CD4-positive, alpha-beta T cell (primary cell): ENCODE measurements around the gene NAALADL1. TPM values are rescaled to one million over a fixed set of nuclear protein-coding genes. Genes with fewer than 3 reads are reported as not detected.

Source experiments
- ATAC-seq: fragments of 200-7000 bp; cut with Tn5 transposase; one replicate; pipeline ENCODE4 v1.10.0; 2022; ENCODE audit warnings: mild to moderate bottlenecking; ENCODE audit not compliant: poor library complexity
- CTCF ChIA-PET: fragments of 350-600 bp; sonication (Branson Sonifier 250); formaldehyde crosslinking; loops from one replicate; lab custom pipeline; 2021; ENCODE audit warnings: antibody characterized with exemption, inconsistent platforms; lab: Charles Lee
- POLR2A ChIA-PET: fragments of 350-600 bp; sonication (Branson Sonifier 250); formaldehyde crosslinking; loops from one replicate; lab custom pipeline; 2021; ENCODE audit warnings: antibody characterized with exemption, inconsistent platforms; lab: Charles Lee
- DNase-seq, 14 experiments: peaks; one replicate each; pipeline ENCODE4 v3.0.0-alpha.2; 2013 to 2020; ENCODE audit warnings: mixed read lengths in 2 of 14
- H3K27ac ChIP-seq, 2 donors: one replicate each; pipeline versions ENCODE4 v1.5.1 to v1.7.0; 2013; ENCODE audit warnings: low read length in 2 of 2, low read depth in 1 of 2, mild to moderate bottlenecking in 1 of 2
- H3K27me3 ChIP-seq, 2 experiments: 1 replicate in 1 of 2; 2 replicates in 1 of 2; pipeline versions ENCODE4 v1.6.1 to v1.7.0; 2013; ENCODE audit warnings: low read length in 2 of 2, control low read depth in 1 of 2, mild to moderate bottlenecking in 1 of 2, moderate library complexity in 1 of 2; ENCODE audit not compliant: insufficient read depth in 2 of 2, control insufficient read depth in 1 of 2
- H3K36me3 ChIP-seq: one replicate; pipeline ENCODE4 v1.6.1; 2013; ENCODE audit warnings: low read length, control low read depth; ENCODE audit not compliant: insufficient read depth
- H3K4me1 ChIP-seq: one replicate; pipeline ENCODE4 v1.6.1; 2013; ENCODE audit warnings: low read length, control low read depth; ENCODE audit not compliant: insufficient read depth
- H3K4me3 ChIP-seq: one replicate; pipeline ENCODE4 v1.5.1; 2013; ENCODE audit warnings: mild to moderate bottlenecking, low read length, moderate library complexity
- H3K9me3 ChIP-seq, 2 experiments: 1 replicate in 1 of 2; 2 replicates in 1 of 2; pipeline versions ENCODE4 v1.6.1 to v1.7.0; 2013; ENCODE audit warnings: low read length in 2 of 2, mild to moderate bottlenecking in 2 of 2, control low read depth in 1 of 2, moderate library complexity in 1 of 2; ENCODE audit not compliant: control insufficient read depth in 1 of 2, insufficient read depth in 1 of 2
- H3K27ac Mint-ChIP-seq: one replicate; pipeline ENCODE4 v1.8.0; 2020; ENCODE audit warnings: mixed read lengths
- H3K27me3 Mint-ChIP-seq: one replicate; pipeline ENCODE4 v1.8.0; 2021; ENCODE audit warnings: mixed read lengths
- H3K36me3 Mint-ChIP-seq: one replicate; pipeline ENCODE4 v1.8.0; 2021; ENCODE audit warnings: low read depth, mixed read lengths
- H3K4me1 Mint-ChIP-seq: one replicate; pipeline ENCODE4 v1.8.0; 2021; ENCODE audit warnings: low read depth, mixed read lengths
- H3K4me3 Mint-ChIP-seq: one replicate; pipeline ENCODE4 v1.8.0; 2020; ENCODE audit warnings: mild to moderate bottlenecking, mixed read lengths
- H3K9me3 Mint-ChIP-seq: one replicate; pipeline ENCODE4 v1.8.0; 2020; ENCODE audit warnings: mixed read lengths
- intact Hi-C, 2 experiments: fragments of 100-400 bp; cut with DNase I in 1 of 2; cut with micrococcal nuclease in 1 of 2; formaldehyde crosslinking; loops; one replicate each; pipeline versions ENCODE4 v1.15.1 to v1.9.0; 2023 to 2025; cut with DNase I, micrococcal nuclease
- polyA plus RNA-seq, 2 donors: library from polyadenylated mRNA; unstranded; fragments of 120-200 nt; gene quantifications; one replicate each; pipeline ENCODE4 v1.2.1, GENCODE V29; 2013
- total RNA-seq, 174 experiments: library from RNA in 2 of 174; stranded (reverse) in 2 of 174; gene quantifications; one replicate each; pipeline ENCODE4 v1.2.3 and lab custom pipeline; 2021 to 2026
- TF ChIP-seq, protein P1 (sequence below): fragments of 200-600 bp; IDR thresholded peaks from one replicate; pipeline ENCODE4 v1.8.0; 2022; ENCODE audit warnings: antibody characterized with exemption, mild to moderate bottlenecking

Gene NAALADL1, protein sequence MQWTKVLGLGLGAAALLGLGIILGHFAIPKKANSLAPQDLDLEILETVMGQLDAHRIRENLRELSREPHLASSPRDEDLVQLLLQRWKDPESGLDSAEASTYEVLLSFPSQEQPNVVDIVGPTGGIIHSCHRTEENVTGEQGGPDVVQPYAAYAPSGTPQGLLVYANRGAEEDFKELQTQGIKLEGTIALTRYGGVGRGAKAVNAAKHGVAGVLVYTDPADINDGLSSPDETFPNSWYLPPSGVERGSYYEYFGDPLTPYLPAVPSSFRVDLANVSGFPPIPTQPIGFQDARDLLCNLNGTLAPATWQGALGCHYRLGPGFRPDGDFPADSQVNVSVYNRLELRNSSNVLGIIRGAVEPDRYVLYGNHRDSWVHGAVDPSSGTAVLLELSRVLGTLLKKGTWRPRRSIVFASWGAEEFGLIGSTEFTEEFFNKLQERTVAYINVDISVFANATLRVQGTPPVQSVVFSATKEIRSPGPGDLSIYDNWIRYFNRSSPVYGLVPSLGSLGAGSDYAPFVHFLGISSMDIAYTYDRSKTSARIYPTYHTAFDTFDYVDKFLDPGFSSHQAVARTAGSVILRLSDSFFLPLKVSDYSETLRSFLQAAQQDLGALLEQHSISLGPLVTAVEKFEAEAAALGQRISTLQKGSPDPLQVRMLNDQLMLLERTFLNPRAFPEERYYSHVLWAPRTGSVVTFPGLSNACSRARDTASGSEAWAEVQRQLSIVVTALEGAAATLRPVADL
- 1 to 10 TPM; 7.7 to 9.2 TPM for total RNA-seq
- polyA plus RNA-seq (2013, experiment 1 of 2), result 21.1 TPM
- polyA plus RNA-seq (2013, experiment 2 of 2), result 14.1 TPM
- total RNA-seq (lab: John Stamatoyannopoulos, UW), result 0.97 to 18.6 (median 5.4) reads per million in 172 experiments

DNA sequence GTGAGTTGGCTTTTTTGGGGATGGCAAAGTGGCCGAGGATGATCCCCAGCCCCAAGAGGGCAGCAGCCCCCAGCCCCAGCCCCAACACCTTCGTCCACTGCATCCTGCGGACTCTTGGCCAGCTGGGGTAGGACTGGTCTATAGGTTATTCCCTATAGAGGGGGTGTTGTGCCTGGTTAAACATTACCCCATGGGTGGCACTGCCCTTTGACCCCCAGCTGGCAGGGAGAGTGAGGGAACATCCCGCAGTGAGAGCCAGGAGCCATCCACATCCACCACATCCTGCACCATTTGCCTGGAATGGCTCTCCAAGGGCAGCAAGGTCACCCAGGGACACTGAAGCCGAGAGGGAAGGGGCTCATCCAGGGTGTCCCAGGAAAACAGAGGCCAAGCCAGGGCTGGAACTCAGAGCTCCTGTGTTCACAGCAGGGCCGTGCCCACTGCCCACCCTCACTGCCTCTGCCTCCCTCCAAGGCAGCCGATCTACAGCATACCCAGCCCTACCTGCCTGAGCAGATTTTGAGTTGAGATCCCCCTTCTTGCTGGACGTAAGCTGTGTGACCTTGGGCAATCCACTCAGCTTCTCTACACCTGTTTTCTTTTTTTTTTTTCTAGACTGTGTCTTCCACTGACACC, at the start of gene NAALADL1:
Gene NAALADL1, minus strand, starts transcription at position 135 of the 636 bp plus-strand sequence. Its CDS starts 32 bp downstream, at position 103.
- CTCF ChIA-PET, result no interaction called here

DNA sequence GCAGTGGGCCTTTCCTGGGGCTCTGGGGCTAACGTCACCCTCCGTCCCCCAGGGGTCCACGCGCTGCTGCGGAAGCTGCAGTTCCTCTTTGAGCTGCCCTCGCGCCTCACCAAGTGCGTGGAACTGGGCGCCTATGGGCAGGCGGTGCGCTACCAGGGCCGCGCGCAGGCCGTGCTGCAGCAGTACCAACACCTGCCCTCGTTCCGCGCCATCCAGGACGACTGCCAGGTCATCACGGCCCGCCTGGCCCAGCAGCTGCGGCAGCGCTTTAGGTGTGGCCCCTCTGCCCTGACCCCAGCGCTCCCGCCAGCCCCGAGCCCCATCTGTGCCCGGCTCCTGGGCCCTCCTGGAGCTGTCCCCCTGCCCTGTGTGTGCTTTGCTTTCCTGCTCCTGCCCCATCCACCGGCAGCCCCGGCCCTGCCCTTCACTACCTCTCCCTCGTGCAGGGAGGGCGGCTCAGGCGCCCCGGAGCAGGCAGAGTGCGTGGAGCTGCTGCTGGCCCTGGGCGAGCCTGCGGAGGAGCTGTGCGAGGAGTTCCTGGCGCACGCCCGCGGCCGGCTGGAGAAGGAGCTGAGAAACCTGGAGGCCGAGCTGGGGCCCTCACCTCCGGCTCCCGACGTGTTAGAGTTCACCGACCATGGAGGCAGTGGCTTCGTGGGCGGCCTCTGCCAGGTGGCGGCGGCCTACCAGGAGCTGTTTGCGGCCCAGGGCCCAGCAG, 49.6 kb upstream of the NAALADL1 start:
- ChIA-PET CTCF (no interaction called here), POLR2A (interaction anchor here (2.1 to 6.5 kb wide), 2 partner anchors 10 to 11 kb away, joined by 5 to 91 read pairs; partner anchors contain the start of genes VPS51 and ZNHIT2)
- H3K27me3 ChIP-seq, result no peaks in the 10 kb centered on the region
- no peaks in the 10 kb centered on the region for H3K27me3 Mint-ChIP-seq
- peaks cover 30% of the 10 kb centered on the region for H3K4me1 ChIP-seq
- H3K4me3 ChIP-seq, result no peak overlapping the region
- peaks cover 23% of the 10 kb centered on the region for H3K4me1 Mint-ChIP-seq
- no peaks in the 10 kb centered on the region for H3K9me3 ChIP-seq
- peaks cover 57% of the 10 kb centered on the region for H3K36me3 Mint-ChIP-seq
- ATAC-seq (no peak), DNase-seq (peak in 1 of 14 experiments; percentile 31)
- no peak overlapping the region for H3K27ac ChIP-seq
- intact Hi-C loops, result no loop called here
- TF ChIP-seq, protein P1, sequence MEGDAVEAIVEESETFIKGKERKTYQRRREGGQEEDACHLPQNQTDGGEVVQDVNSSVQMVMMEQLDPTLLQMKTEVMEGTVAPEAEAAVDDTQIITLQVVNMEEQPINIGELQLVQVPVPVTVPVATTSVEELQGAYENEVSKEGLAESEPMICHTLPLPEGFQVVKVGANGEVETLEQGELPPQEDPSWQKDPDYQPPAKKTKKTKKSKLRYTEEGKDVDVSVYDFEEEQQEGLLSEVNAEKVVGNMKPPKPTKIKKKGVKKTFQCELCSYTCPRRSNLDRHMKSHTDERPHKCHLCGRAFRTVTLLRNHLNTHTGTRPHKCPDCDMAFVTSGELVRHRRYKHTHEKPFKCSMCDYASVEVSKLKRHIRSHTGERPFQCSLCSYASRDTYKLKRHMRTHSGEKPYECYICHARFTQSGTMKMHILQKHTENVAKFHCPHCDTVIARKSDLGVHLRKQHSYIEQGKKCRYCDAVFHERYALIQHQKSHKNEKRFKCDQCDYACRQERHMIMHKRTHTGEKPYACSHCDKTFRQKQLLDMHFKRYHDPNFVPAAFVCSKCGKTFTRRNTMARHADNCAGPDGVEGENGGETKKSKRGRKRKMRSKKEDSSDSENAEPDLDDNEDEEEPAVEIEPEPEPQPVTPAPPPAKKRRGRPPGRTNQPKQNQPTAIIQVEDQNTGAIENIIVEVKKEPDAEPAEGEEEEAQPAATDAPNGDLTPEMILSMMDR, result no peak
- no peak overlapping the region for H3K27ac Mint-ChIP-seq
- H3K36me3 ChIP-seq, result peaks cover 45% of the 10 kb centered on the region
- no peak overlapping the region for H3K4me3 Mint-ChIP-seq
- no peaks in the 10 kb centered on the region for H3K9me3 Mint-ChIP-seq

More for the DNA sequence above, at the start of gene NAALADL1:
- no peaks in the 10 kb centered on the region for H3K27me3 ChIP-seq
- no peak within 1 kb of the TSS for H3K4me3 Mint-ChIP-seq
- H3K9me3 Mint-ChIP-seq, result no peaks in the 10 kb centered on the region
- H3K4me1 ChIP-seq, result peaks cover 17% of the 10 kb centered on the region
- H3K4me3 ChIP-seq, result no peak within 1 kb of the TSS
- peaks cover 14% of the 10 kb centered on the region for H3K4me1 Mint-ChIP-seq
- H3K9me3 ChIP-seq, result no peaks in the 10 kb centered on the region
- no peak within 1 kb of the TSS for H3K27ac ChIP-seq
- intact Hi-C loops, result no loop called here
- H3K36me3 ChIP-seq, result no peaks in the 10 kb centered on the region
- H3K27ac Mint-ChIP-seq, result no peak within 1 kb of the TSS
- DNase-seq, result no peak
- POLR2A ChIA-PET, result no interaction called here
- ATAC-seq, result no peak
- TF ChIP-seq, protein P1, result no peak
- H3K27me3 Mint-ChIP-seq, result no peaks in the 10 kb centered on the region
- no peaks in the 10 kb centered on the region for H3K36me3 Mint-ChIP-seq

DNA sequence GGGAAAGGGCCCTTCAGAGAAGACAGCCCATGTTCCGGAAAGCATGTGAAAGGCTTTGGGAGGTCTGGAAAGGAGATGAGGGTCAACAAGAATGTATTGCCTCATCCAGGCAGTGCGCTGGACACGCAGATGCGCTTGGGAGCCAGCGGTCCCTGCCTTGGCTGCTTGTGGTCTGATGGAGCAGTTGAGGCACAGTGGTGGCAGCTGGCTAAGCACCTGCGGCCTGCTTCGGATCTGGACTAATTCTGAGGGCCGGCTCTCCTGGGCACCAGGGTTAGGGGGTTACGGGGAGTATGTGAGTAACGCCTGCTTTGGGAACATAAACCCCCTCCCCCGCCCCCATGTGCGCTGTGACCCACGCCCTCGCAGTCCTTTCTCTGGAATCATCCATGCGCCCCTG, 48.7 kb upstream of the NAALADL1 start:
- ChIA-PET CTCF (no interaction called here), POLR2A (no interaction called here)
- Histone ChIP-seq H3K9me3 (no peaks in the 10 kb centered on the region), H3K4me3 (no peak overlapping the region), H3K4me1 (peaks cover 23% of the 10 kb centered on the region), H3K27ac (no peak overlapping the region), H3K36me3 (peaks cover 50% of the 10 kb centered on the region), H3K27me3 (no peaks in the 10 kb centered on the region)
- no peaks in the 10 kb centered on the region for H3K27me3 Mint-ChIP-seq
- ATAC-seq (no peak), DNase-seq (peak in 1 of 14 experiments; percentile 29)
- intact Hi-C loops, result no loop called here
- H3K36me3 Mint-ChIP-seq, result peaks cover 63% of the 10 kb centered on the region
- H3K4me3 Mint-ChIP-seq, result no peak overlapping the region
- H3K27ac Mint-ChIP-seq, result no peak overlapping the region
- peaks cover 22% of the 10 kb centered on the region for H3K4me1 Mint-ChIP-seq
- TF ChIP-seq, protein P1, result no peak
- H3K9me3 Mint-ChIP-seq, result no peaks in the 10 kb centered on the region
